Sigmoid colon (tissue), 4 donors: ENCODE measurements around the gene POU2AF3.

Experiments
- CTCF ChIP-seq, 4 experiments: fragments of 450-650 bp in 3 of 4; fragments of 200-600 bp in 1 of 4; IDR thresholded peaks; one replicate each; pipeline ENCODE4 v1.5.1; 2016 to 2019; ENCODE audit warnings: antibody characterized with exemption in 4 of 4, mild to moderate bottlenecking in 3 of 4, moderate library complexity in 2 of 4
- EP300 ChIP-seq, 4 donors: sonication (generic); formaldehyde crosslinking; IDR thresholded peaks; one replicate each; pipeline ENCODE4 v1.6.1; 2017; ENCODE audit warnings: antibody characterized with exemption in 4 of 4
- POLR2A ChIP-seq, 2 donors: fragments of 450-650 bp; IDR thresholded peaks; one replicate each; pipeline ENCODE4 v1.6.1; 2016; ENCODE audit warnings: antibody characterized with exemption in 2 of 2, mild to moderate bottlenecking in 2 of 2, moderate library complexity in 2 of 2
- POLR2AphosphoS5 ChIP-seq, 4 donors: sonication (generic); formaldehyde crosslinking; IDR thresholded peaks; one replicate each; pipeline ENCODE4 v1.6.1; 2017; ENCODE audit warnings: antibody characterized with exemption in 4 of 4

- TF ChIP-seq POLR2AphosphoS5 (IDR thresholded peaks at IDR 0.05) (no peak), POLR2A (IDR thresholded peaks at IDR 0.05) (no peak), CTCF (IDR thresholded peaks at IDR 0.05) (no peak), EP300 (IDR thresholded peaks at IDR 0.05) (no peak)
Observed at GRCh38 chr11:111305162-111305802, 6.9 kb downstream of the POU2AF3 start.
